GM12892 (cell line): ENCODE measurements around the gene COG6.

Experiments used
- POLR2A ChIP-seq: IDR thresholded peaks from 2 replicates; pipeline ENCODE4 v1.6.1; 2011; ENCODE audit warnings: low read depth, low read length, control low read depth
- POLR2AphosphoS5 ChIP-seq: IDR thresholded peaks from 2 replicates; pipeline ENCODE4 v1.6.1; 2011; ENCODE audit warnings: low read depth, low read length, control low read depth
- TAF1 ChIP-seq: IDR thresholded peaks from 2 replicates; pipeline ENCODE4 v1.6.1; 2011; ENCODE audit warnings: low read depth, mild to moderate bottlenecking, control low read depth, low read length, borderline replicate concordance

DNA sequence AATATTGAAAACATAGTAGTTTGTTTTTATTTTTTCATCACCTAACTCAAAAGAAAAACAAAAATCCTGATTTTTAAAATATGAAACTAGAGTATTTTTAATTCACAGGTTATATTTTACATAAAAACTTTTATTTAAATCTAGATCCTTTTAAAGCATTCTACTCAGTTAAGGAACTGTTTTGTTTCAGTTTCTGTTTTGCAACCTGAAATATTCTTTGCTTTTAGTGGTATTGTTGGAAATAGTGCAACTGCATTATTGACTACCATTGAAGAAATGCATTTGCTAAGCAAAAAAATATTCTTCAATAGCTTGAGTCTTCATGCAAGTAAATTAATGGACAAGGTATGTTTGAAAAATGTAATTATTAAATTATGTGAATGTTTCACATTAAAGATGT, 43.8 kb downstream of the COG6 start:
- TF ChIP-seq POLR2AphosphoS5, result no peak
- no peak for TF ChIP-seq TAF1
- no peak for TF ChIP-seq POLR2A
